NCI-H748 treated with DMSO at 0.1 percent for 48 hours (cell line): ENCODE measurements around the gene ARHGAP18.

Experiments
- DNase-seq: peaks from one replicate; lab custom pipeline; 2025; lab: John Stamatoyannopoulos, UW

The ARHGAP18 gene

GRCh38 chr6:129615020-129615419 is 95.0 kb downstream of the ARHGAP18 start:
- DNase-seq: no peak

GRCh38 chr6:129614464-129614863 is 95.5 kb downstream of the ARHGAP18 start:
- DNase-seq: no peak

DNA sequence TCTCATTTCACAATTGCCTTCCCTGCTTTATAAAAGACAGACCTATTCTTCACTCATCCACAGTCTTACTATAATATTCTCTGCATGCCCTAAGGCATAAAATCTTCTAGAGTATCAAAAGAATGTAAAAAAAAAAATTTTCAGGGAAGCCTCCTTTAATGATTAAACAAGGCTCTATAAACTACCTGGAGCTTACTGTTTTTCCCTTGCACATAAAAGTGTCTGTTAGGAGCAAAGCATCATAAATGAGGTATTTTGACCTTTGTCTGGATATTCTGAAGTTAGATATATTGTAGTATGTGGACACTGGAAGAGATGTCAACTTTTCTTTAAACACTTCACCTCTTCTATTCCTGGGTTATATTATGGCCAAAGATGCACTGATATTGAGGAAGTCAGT is 97.5 kb downstream of the ARHGAP18 start:
- no peak for DNase-seq

DNA sequence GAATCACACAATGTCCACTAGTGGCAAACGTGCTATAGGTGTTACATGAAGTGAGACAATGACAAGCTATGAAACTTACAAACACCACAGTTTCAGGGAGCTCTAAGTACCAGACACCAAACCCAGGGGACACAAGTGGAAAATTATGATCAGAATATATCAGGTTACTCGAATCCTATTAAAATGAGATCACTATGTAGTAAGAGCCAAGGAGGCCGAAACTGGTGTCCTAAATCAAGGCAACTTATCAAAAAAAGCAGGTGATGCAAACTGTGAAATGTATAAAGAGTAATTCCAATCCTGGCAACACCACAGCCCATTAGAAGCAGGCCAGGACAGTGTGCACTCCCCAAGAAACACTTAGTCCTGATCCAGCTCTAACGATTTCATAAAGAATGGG is 100.3 kb downstream of the ARHGAP18 start:
- no peak for DNase-seq

GRCh38 chr6:129608886-129609537 is 101.0 kb downstream of the ARHGAP18 start:
- DNase-seq: no peak

DNA sequence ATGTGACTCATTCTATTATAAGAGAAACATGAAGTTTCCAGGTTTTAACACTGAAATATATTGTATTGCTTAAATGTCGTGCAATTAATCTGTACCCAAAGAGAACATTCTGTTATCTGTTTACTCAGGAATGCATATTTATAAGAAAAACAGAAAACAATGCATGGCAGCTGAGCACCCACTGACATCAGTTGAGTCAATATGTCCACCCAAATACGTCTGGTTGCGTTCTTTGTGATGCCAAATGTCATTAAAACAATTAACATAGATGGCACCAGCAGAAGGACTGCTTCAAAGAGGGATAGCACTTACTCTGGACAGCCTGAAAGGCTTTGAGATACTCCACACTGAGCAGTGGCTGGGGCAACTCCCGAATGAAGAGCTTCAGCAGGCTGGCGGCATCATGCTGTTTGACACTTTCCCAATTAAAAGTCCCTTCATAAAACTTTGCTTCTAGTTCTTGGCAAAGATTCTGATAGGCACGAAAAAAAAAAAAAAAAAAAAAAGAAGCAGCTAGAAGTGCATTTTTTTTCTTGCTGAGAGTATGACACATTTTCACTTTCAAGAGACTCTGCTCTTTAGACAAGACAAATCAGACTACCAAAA is 102.3 kb downstream of the ARHGAP18 start:
- no peak for DNase-seq

DNA sequence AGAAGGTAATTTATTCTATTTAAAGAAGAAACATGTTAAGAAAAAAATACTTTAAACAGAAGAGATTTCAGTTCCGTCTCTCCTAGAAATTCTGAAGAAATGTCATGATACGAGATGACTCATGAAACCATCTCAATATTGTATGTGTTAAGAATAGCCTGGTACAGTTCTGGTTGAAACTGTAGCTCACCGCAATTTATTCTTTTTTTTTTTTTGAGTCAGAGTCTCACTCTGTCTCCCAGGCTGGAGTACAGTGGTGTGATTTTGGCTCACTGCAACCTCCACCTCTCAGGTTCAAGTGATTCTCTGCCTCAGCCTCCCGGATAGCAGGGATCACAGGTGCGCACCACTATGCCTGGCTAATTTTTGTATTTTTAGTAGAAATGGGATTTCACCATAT is 103.3 kb downstream of the ARHGAP18 start:
- no peak for DNase-seq

DNA sequence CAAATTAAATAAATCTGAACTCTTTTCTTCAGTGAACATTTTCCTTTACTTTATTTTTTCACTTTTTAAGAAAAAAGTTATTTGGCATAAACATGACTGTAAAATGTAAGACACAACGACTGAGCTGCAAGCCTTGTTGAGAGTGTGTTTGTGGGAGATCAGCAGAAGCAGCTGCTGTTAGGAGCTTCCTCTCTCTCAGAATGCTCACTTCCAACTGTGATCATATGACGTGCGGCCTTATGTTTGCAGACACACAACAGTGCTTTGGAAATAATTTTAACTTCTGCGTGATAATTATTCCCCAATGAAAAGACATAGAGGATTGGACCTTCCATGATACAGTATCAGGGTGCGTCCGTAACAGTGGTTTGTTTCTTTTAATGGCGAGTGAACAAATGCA is 104.0 kb downstream of the ARHGAP18 start:
- no peak for DNase-seq

- no peak for DNase-seq
These were observed 104.9 kb downstream of the ARHGAP18 start for GRCh38 chr6:129605095-129605494.

- no peak for DNase-seq
These were observed 105.7 kb downstream of the ARHGAP18 start for GRCh38 chr6:129604321-129604720.

DNA sequence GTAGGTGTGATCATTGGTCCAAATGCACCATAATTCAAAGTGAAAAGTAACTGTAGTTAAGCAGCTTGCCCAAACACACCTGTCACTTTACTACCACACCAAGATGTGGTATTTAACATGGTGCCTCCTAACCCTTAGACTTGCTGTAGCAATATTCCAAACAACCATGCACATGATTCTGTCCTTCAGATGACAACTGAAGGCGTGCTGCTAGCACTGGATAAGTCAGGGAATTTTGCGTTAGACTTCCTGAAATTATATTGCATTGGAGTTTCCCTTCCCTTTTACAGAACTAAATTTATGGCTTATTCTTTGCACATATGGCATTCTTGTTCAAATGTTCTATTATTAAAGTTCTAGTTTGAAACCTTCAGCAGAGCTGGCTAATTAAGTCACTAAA is 106.2 kb downstream of the ARHGAP18 start:
- DNase-seq: no peak

DNA sequence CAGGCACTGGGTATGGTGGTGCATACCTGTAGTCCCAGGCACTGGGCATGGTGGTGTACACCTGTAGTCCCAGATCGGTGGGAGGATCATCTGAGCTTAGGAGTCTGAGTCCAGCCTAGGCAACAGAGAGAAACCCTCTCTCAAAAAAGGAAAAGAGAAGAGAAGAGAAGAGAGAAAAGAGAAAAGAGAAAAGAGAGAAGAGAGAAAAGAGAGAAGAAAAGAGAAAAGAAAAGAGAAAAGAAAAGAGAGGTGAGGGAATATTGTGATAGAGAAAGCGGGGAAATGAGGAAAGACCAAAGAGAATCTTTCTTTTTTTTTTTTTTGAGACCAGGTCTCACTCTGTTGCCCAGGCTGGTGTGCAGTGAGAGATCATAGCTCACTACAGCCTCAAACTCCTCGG is 108.7 kb downstream of the ARHGAP18 start:
- DNase-seq: no peak

GRCh38 chr6:129599467-129599866 is 110.5 kb downstream of the ARHGAP18 start:
- no peak for DNase-seq

GRCh38 chr6:129598244-129599187 is 111.5 kb downstream of the ARHGAP18 start:
- peak; percentile 60 for DNase-seq

- DNase-seq: no peak
These were observed 112.8 kb downstream of the ARHGAP18 start for GRCh38 chr6:129597023-129597713.

DNA sequence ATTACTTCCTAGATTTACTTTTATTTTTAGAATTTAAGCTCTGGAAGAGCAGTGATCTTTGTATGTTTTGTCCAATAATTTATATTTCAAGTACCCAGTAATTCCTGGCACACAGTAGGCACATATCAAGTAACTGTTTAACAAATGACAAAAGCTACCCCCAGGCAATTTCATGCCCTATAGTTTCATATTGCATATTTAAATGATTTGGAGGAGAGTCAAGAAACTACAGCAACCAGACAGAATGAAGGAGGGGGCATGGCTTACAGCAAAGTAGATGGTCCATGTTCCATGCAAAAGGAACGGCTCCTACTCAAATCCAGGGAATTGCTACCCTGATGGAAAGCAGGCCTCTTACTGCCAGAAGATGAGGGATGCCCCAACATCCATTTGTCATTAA is 113.5 kb downstream of the ARHGAP18 start:
- no peak for DNase-seq

DNA sequence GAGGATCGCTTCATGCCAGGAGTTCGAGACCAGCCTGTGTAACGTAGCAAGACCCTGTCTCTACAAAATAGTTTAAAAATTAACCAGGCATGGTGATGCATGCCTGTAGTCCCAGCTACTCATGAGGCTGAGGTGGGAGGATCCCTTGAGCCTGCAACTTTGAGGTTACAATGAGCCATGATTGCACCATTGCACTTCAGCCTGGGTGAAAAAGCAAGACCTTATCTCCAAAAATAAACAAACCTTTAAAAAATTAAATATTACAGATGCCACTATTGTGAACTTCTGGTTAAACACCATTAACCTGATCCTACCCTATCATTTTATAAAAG is 116.8 kb downstream of the ARHGAP18 start:
- DNase-seq: no peak

- DNase-seq: no peak
These were observed 117.3 kb downstream of the ARHGAP18 start for GRCh38 chr6:129592516-129593232.

- DNase-seq: no peak
These were observed 119.5 kb downstream of the ARHGAP18 start for GRCh38 chr6:129590408-129591022.

- no peak for DNase-seq
These were observed 123.2 kb downstream of the ARHGAP18 start for GRCh38 chr6:129586815-129587214.

- no peak for DNase-seq
These were observed 126.1 kb downstream of the ARHGAP18 start for GRCh38 chr6:129583866-129584265.
